Measurements from ENCODE around the gene SIRT3.
"Not testable (repeated sequence)": the region's sequence is repeated elsewhere in the genome, so short reads cannot be mapped to it uniquely, and the experiment has no call there.

Gene SIRT3

GRCh38 chr11:223026-223789 is 12.9 kb downstream of the SIRT3 start:
- Histone ChIP-seq H4K91ac (ENCODE audit: low read depth, low read length) (no peak overlapping the region), H3K9me3 (ENCODE audit: insufficient read depth, low read depth, low read length) (no peaks in the 10 kb centered on the region), H3K18ac (ENCODE audit: low read length) (no peak overlapping the region), H2BK12ac (ENCODE audit: low read length) (no peak overlapping the region), H3K27me3 (ENCODE audit: insufficient read depth, low read length) (no peaks in the 10 kb centered on the region), H3K4me3 (ENCODE audit: low read depth, low read length) (no peak overlapping the region), H4K12ac (ENCODE audit: low read depth, low read length) (no peak overlapping the region), H3K4ac (ENCODE audit: low read depth, low read length) (no peak overlapping the region), H2AK5ac (ENCODE audit: low read length) (no peak overlapping the region), H3K9ac (ENCODE audit: low read length) (no peak overlapping the region), H3K79me2 (ENCODE audit: control insufficient read depth, insufficient read depth, low read length, poor library complexity) (no peaks in the 10 kb centered on the region), H3K14ac (ENCODE audit: low read length) (no peak overlapping the region), H2BK120ac (ENCODE audit: insufficient read depth, low read length, poor library complexity) (no peak overlapping the region), H3K4me2 (ENCODE audit: low read length) (no peak overlapping the region), H2BK5ac (ENCODE audit: low read depth, low read length, poor library complexity) (no peak overlapping the region), H3K23ac (ENCODE audit: low read length) (no peak overlapping the region), H3K27ac (ENCODE audit: low read depth, low read length) (no peak overlapping the region), H2AFZ (ENCODE audit: insufficient read depth, low read length, poor library complexity) (no peak overlapping the region), H3K4me1 (ENCODE audit: control insufficient read depth in 1 of 2, insufficient read depth in 2 of 2, low read length in 2 of 2) (no peaks in the 10 kb centered on the region), H3K79me1 (ENCODE audit: low read length) (no peaks in the 10 kb centered on the region), H4K8ac (ENCODE audit: low read depth, low read length) (no peak overlapping the region), H3K36me3 (ENCODE audit: control insufficient read depth in 1 of 2, insufficient read depth in 2 of 2, low read length in 2 of 2) (peaks cover 7 to 15% of the 10 kb centered on the region in 2 experiments)
- no CpG with 5 or more reads among the region's 16 CpGs for WGBS (ENCODE audit: extremely low coverage, insufficient coverage, insufficient read length)
- no peak for DNase-seq

GRCh38 chr11:221998-222789 is 13.9 kb downstream of the SIRT3 start:
- Histone ChIP-seq H3K18ac (ENCODE audit: low read length) (no peak overlapping the region), H3K79me1 (ENCODE audit: low read length) (no peaks in the 10 kb centered on the region), H3K27me3 (ENCODE audit: insufficient read depth, low read length) (no peaks in the 10 kb centered on the region), H2BK120ac (ENCODE audit: insufficient read depth, low read length, poor library complexity) (no peak overlapping the region), H3K4ac (ENCODE audit: low read depth, low read length) (no peak overlapping the region), H3K4me1 (ENCODE audit: control insufficient read depth in 1 of 2, insufficient read depth in 2 of 2, low read length in 2 of 2) (no peaks in the 10 kb centered on the region), H3K23ac (ENCODE audit: low read length) (no peak overlapping the region), H3K9me3 (ENCODE audit: insufficient read depth, low read depth, low read length) (no peaks in the 10 kb centered on the region), H2AFZ (ENCODE audit: insufficient read depth, low read length, poor library complexity) (no peak overlapping the region), H3K4me3 (ENCODE audit: low read depth, low read length) (no peak overlapping the region), H3K27ac (ENCODE audit: low read depth, low read length) (no peak overlapping the region), H3K14ac (ENCODE audit: low read length) (no peak overlapping the region), H4K12ac (ENCODE audit: low read depth, low read length) (no peak overlapping the region), H3K36me3 (ENCODE audit: control insufficient read depth in 1 of 2, insufficient read depth in 2 of 2, low read length in 2 of 2) (peaks cover 8 to 17% of the 10 kb centered on the region in 2 experiments), H4K8ac (ENCODE audit: low read depth, low read length) (no peak overlapping the region), H3K4me2 (ENCODE audit: low read length) (no peak overlapping the region), H2AK5ac (ENCODE audit: low read length) (no peak overlapping the region), H2BK5ac (ENCODE audit: low read depth, low read length, poor library complexity) (no peak overlapping the region), H4K91ac (ENCODE audit: low read depth, low read length) (no peak overlapping the region), H3K79me2 (ENCODE audit: control insufficient read depth, insufficient read depth, low read length, poor library complexity) (no peaks in the 10 kb centered on the region), H3K9ac (ENCODE audit: low read length) (no peak overlapping the region), H2BK12ac (ENCODE audit: low read length) (no peak overlapping the region)
- no peak for DNase-seq
- no CpG with 5 or more reads among the region's 14 CpGs for WGBS (ENCODE audit: extremely low coverage, insufficient coverage, insufficient read length)

- H3K36me3 ChIP-seq (ENCODE audit: control insufficient read depth in 1 of 2, insufficient read depth in 2 of 2, low read length in 2 of 2): peaks cover 10 to 19% of the 10 kb centered on the region in 2 experiments
- no peak overlapping the region for H2BK5ac ChIP-seq (ENCODE audit: low read depth, low read length, poor library complexity)
- no peak overlapping the region for H4K12ac ChIP-seq (ENCODE audit: low read depth, low read length)
- H3K79me2 ChIP-seq (ENCODE audit: control insufficient read depth, insufficient read depth, low read length, poor library complexity): no peaks in the 10 kb centered on the region
- H3K4me3 ChIP-seq (ENCODE audit: low read depth, low read length): no peak overlapping the region
- no peaks in the 10 kb centered on the region for H3K4me1 ChIP-seq (ENCODE audit: control insufficient read depth in 1 of 2, insufficient read depth in 2 of 2, low read length in 2 of 2)
- no peak overlapping the region for H2AK5ac ChIP-seq (ENCODE audit: low read length)
- H3K4me2 ChIP-seq (ENCODE audit: low read length): no peak overlapping the region
- H4K8ac ChIP-seq (ENCODE audit: low read depth, low read length): no peak overlapping the region
- no peak overlapping the region for H3K27ac ChIP-seq (ENCODE audit: low read depth, low read length)
- DNase-seq: no peak
- no peak overlapping the region for H3K9ac ChIP-seq (ENCODE audit: low read length)
- H3K23ac ChIP-seq (ENCODE audit: low read length): no peak overlapping the region
- no peaks in the 10 kb centered on the region for H3K79me1 ChIP-seq (ENCODE audit: low read length)
- no peak overlapping the region for H4K91ac ChIP-seq (ENCODE audit: low read depth, low read length)
- no peak overlapping the region for H3K18ac ChIP-seq (ENCODE audit: low read length)
- H3K27me3 ChIP-seq (ENCODE audit: insufficient read depth, low read length): no peaks in the 10 kb centered on the region
- H2AFZ ChIP-seq (ENCODE audit: insufficient read depth, low read length, poor library complexity): no peak overlapping the region
- H3K9me3 ChIP-seq (ENCODE audit: insufficient read depth, low read depth, low read length): no peaks in the 10 kb centered on the region
- no CpG with 5 or more reads among the region's 7 CpGs for WGBS (ENCODE audit: extremely low coverage, insufficient coverage, insufficient read length)
- H2BK120ac ChIP-seq (ENCODE audit: insufficient read depth, low read length, poor library complexity): no peak overlapping the region
- no peak overlapping the region for H2BK12ac ChIP-seq (ENCODE audit: low read length)
- H3K4ac ChIP-seq (ENCODE audit: low read depth, low read length): no peak overlapping the region
- H3K14ac ChIP-seq (ENCODE audit: low read length): no peak overlapping the region
These were observed 14.6 kb downstream of the SIRT3 start for GRCh38 chr11:221539-221938.

- not testable (repeated sequence) for H3K4ac ChIP-seq (ENCODE audit: low read depth, low read length); H4K91ac ChIP-seq (ENCODE audit: low read depth, low read length); H3K27me3 ChIP-seq (ENCODE audit: insufficient read depth, low read length); H2BK5ac ChIP-seq (ENCODE audit: low read depth, low read length, poor library complexity); H3K23ac ChIP-seq (ENCODE audit: low read length); DNase-seq; H3K9me3 ChIP-seq (ENCODE audit: insufficient read depth, low read depth, low read length); H2BK120ac ChIP-seq (ENCODE audit: insufficient read depth, low read length, poor library complexity); H3K27ac ChIP-seq (ENCODE audit: low read depth, low read length); H3K9ac ChIP-seq (ENCODE audit: low read length); H3K79me1 ChIP-seq (ENCODE audit: low read length); H3K18ac ChIP-seq (ENCODE audit: low read length); H4K12ac ChIP-seq (ENCODE audit: low read depth, low read length); H2AK5ac ChIP-seq (ENCODE audit: low read length); H2AFZ ChIP-seq (ENCODE audit: insufficient read depth, low read length, poor library complexity); H3K4me3 ChIP-seq (ENCODE audit: low read depth, low read length); H4K8ac ChIP-seq (ENCODE audit: low read depth, low read length); H3K79me2 ChIP-seq (ENCODE audit: control insufficient read depth, insufficient read depth, low read length, poor library complexity); H3K14ac ChIP-seq (ENCODE audit: low read length); H3K4me1 ChIP-seq (ENCODE audit: control insufficient read depth in 1 of 2, insufficient read depth in 2 of 2, low read length in 2 of 2); H3K4me2 ChIP-seq (ENCODE audit: low read length); H2BK12ac ChIP-seq (ENCODE audit: low read length)
- H3K36me3 ChIP-seq (ENCODE audit: control insufficient read depth in 1 of 2, insufficient read depth in 2 of 2, low read length in 2 of 2): peaks cover 14 to 26% of the 10 kb centered on the region in 2 experiments
- no CpG with 5 or more reads among the region's 3 CpGs for WGBS (ENCODE audit: extremely low coverage, insufficient coverage, insufficient read length)
These were observed 15.4 kb downstream of the SIRT3 start for GRCh38 chr11:220641-221215.
